Skin of body (tissue), 2 donors: Measurements from ENCODE around the gene SOBP. TPM values are rescaled to one million over a fixed set of nuclear protein-coding genes. Genes with fewer than 3 reads are reported as not detected.
"Not testable (repeated sequence)": the region's sequence is repeated elsewhere in the genome, so short reads cannot be mapped to it uniquely, and the experiment has no call there.

Experiments
- DNase-seq: peaks from one replicate; lab custom pipeline; 2025; lab: John Stamatoyannopoulos, UW
- total RNA-seq: library from RNA; depleted of rRNA; stranded (reverse); fragments of >200 nt; gene quantifications from one replicate; pipeline ENCODE4 v1.2.3, GENCODE V29; 2014

Gene SOBP
- total RNA-seq, result 5.9 TPM

GRCh38 chr6:107489636-107490565 is at the start of gene SOBP:
SOBP (plus strand) TSS chr6:107490117; CDS start chr6:107490617, 500 bp downstream.
- peak; percentile 66 for DNase-seq

- DNase-seq, result no peak
Measured at GRCh38 chr6:107440936-107441335, 49.0 kb upstream of the SOBP start.

- no peak for DNase-seq
Measured at GRCh38 chr6:107441682-107442081, 48.2 kb upstream of the SOBP start.

GRCh38 chr6:107442938-107443607 is 46.8 kb upstream of the SOBP start:
- no peak for DNase-seq

GRCh38 chr6:107443608-107444267 is 46.2 kb upstream of the SOBP start:
- DNase-seq, result no peak

GRCh38 chr6:107444277-107444676 is 45.6 kb upstream of the SOBP start:
- DNase-seq, result no peak

- no peak for DNase-seq
Measured at GRCh38 chr6:107447663-107448216, 42.2 kb upstream of the SOBP start.

GRCh38 chr6:107448776-107449175 is 41.1 kb upstream of the SOBP start:
- no peak for DNase-seq

- peak; percentile 50 for DNase-seq
Measured at GRCh38 chr6:107458672-107459282, 31.1 kb upstream of the SOBP start.

GRCh38 chr6:107459283-107460082 is 30.4 kb upstream of the SOBP start, which contains the start of gene PDSS2:
PDSS2 (minus strand) TSS chr6:107459564; CDS start chr6:107459285, 279 bp downstream.
- peak; percentile 91 for DNase-seq

- DNase-seq, result peak; percentile 4
Measured at GRCh38 chr6:107460083-107460631, 29.8 kb upstream of the SOBP start.

GRCh38 chr6:107466062-107466461 is 23.9 kb upstream of the SOBP start:
- no peak for DNase-seq

GRCh38 chr6:107470364-107470763 is 19.6 kb upstream of the SOBP start:
- DNase-seq, result peak; percentile 22

GRCh38 chr6:107473660-107474059 is 16.3 kb upstream of the SOBP start:
- DNase-seq, result no peak

- not testable (repeated sequence) for DNase-seq
Measured at GRCh38 chr6:107475360-107475759, 14.6 kb upstream of the SOBP start.

- not testable (repeated sequence) for DNase-seq
Measured at GRCh38 chr6:107475826-107476225, 14.1 kb upstream of the SOBP start.

- no peak for DNase-seq
Measured at GRCh38 chr6:107479089-107479690, 10.7 kb upstream of the SOBP start.

GRCh38 chr6:107485157-107485556 is 4.8 kb upstream of the SOBP start:
- no peak for DNase-seq

- no peak for DNase-seq
Measured at GRCh38 chr6:107488174-107488874, 1.6 kb upstream of the SOBP start.
